SK-N-DZ (cell line): ENCODE measurements around the gene DLEU7.
A peak's percentile ranks its signal among the peaks of the same experiment; 100 is the strongest.

Source experiments
- DNase-seq: peaks from one replicate; pipeline ENCODE4 v3.0.0-alpha.2; 2015; ENCODE audit warnings: low spot score
- small RNA-seq, 2 experiments: library from RNA; depleted of rRNA; stranded (forward); fragments of <200 nt; gene quantifications; one replicate each; pipeline ENCODE3, GENCODE V24; 2014

Gene DLEU7

GRCh38 chr13:50796463-50796862 lies 47.0 kb downstream of the DLEU7 start:
- no peak for DNase-seq

- no peak for DNase-seq
Measured at GRCh38 chr13:50794226-50794625, 49.3 kb downstream of the DLEU7 start.

- no peak for DNase-seq
Measured at GRCh38 chr13:50793026-50793425, 50.5 kb downstream of the DLEU7 start.

- no peak for DNase-seq
Measured at GRCh38 chr13:50788551-50789210, 54.8 kb downstream of the DLEU7 start.

- no peak for DNase-seq
Measured at GRCh38 chr13:50787316-50788195, 55.9 kb downstream of the DLEU7 start.

GRCh38 chr13:50783717-50784290 lies 59.7 kb downstream of the DLEU7 start:
- DNase-seq, result no peak

- no peak for DNase-seq
Measured at GRCh38 chr13:50783066-50783465, 60.4 kb downstream of the DLEU7 start.

- no peak for DNase-seq
Measured at GRCh38 chr13:50780201-50781015, 63.1 kb downstream of the DLEU7 start.

GRCh38 chr13:50779443-50780200 lies 63.9 kb downstream of the DLEU7 start:
- peak; percentile 31 for DNase-seq

Small RNA genes within 50 kb of the gene (small RNA-seq; reads per million reads assigned to genes)
- 0.37 to 2.0 reads per million in 2 experiments for gene RNA5SP28
